Measurements from ENCODE around the gene TCF4.

DNA sequence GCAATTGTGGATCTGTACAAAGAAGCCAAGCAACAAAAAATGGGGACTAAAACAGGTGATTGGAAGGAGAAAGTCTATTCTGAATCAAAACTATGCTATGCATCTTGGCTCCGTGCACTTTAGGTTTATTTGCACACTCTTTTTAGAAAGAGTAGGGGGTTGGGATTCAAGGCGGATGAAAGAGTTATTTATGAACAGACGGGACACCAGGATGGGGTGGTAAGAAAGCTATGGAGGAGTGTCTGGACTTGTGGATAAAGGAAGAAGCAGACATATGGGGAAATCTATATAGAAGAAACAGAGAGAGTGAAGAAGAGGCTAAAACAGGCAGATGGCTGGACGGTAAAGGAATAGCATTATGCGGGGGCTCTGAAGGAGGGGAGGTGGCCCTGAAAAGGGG lies 57.8 kb downstream of the TCF4 start:
- TF ChIP-seq, protein P1, sequence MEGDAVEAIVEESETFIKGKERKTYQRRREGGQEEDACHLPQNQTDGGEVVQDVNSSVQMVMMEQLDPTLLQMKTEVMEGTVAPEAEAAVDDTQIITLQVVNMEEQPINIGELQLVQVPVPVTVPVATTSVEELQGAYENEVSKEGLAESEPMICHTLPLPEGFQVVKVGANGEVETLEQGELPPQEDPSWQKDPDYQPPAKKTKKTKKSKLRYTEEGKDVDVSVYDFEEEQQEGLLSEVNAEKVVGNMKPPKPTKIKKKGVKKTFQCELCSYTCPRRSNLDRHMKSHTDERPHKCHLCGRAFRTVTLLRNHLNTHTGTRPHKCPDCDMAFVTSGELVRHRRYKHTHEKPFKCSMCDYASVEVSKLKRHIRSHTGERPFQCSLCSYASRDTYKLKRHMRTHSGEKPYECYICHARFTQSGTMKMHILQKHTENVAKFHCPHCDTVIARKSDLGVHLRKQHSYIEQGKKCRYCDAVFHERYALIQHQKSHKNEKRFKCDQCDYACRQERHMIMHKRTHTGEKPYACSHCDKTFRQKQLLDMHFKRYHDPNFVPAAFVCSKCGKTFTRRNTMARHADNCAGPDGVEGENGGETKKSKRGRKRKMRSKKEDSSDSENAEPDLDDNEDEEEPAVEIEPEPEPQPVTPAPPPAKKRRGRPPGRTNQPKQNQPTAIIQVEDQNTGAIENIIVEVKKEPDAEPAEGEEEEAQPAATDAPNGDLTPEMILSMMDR (IDR thresholded peaks at IDR 0.05; ENCODE audit: extremely low read depth in 1 of 2, insufficient read depth in 1 of 2, low read depth in 1 of 2, low read length in 2 of 2) = no peak
- TF ChIP-seq EZH2 (IDR thresholded peaks at IDR 0.05; ENCODE audit: borderline replicate concordance, low read depth, low read length, severe bottlenecking) (no peak), FOS (IDR thresholded peaks at IDR 0.05; ENCODE audit: borderline replicate concordance, insufficient read depth, low read length) (no peak), POLR2A (IDR thresholded peaks at IDR 0.05; ENCODE audit: low read depth, low read length) (no peak), JUN (IDR thresholded peaks at IDR 0.05; ENCODE audit: borderline replicate concordance, insufficient read depth, insufficient read length, low read depth) (no peak), POLR2AphosphoS5 (IDR thresholded peaks at IDR 0.05; ENCODE audit: insufficient read depth, low read depth, low read length) (no peak), MYC (IDR thresholded peaks at IDR 0.05; ENCODE audit: low read depth, low read length) (no peak)
